DND-41 (cell line): Measurements from ENCODE around the gene RABL6.
"Not testable (repeated sequence)": the region's sequence is repeated elsewhere in the genome, so short reads cannot be mapped to it uniquely, and the experiment has no call there.

Experiments
- ATAC-seq: fragments of 200-7000 bp; cut with Tn5 transposase; 3 replicates; pipeline ENCODE4 v1.9.1; 2021; ENCODE audit warnings: low read depth; ENCODE audit not compliant: insufficient read depth
- DNase-seq: peaks from one replicate; pipeline ENCODE4 v3.0.0-alpha.2; 2020
- H2AFZ ChIP-seq: 2 replicates; pipeline ENCODE4 v1.6.0; 2012; ENCODE audit warnings: low read depth, low read length
- H3K27ac ChIP-seq: 2 replicates; pipeline ENCODE4 v1.5.1; 2012; ENCODE audit warnings: low read length, inconsistent platforms
- H3K27me3 ChIP-seq: fragments of 200-600 bp; sonication (generic); 2 replicates; pipeline ENCODE4 v1.6.0; 2012; ENCODE audit warnings: low read length, mild to moderate bottlenecking, inconsistent platforms; ENCODE audit not compliant: insufficient read depth, poor library complexity
- H3K36me3 ChIP-seq: 2 replicates; pipeline ENCODE4 v1.5.1; 2012; ENCODE audit warnings: low read length, inconsistent platforms; ENCODE audit not compliant: insufficient read depth
- H3K4me1 ChIP-seq: 2 replicates; pipeline ENCODE4 v1.5.1; 2012; ENCODE audit warnings: mild to moderate bottlenecking, low read length; ENCODE audit not compliant: insufficient read depth
- H3K4me2 ChIP-seq: 2 replicates; pipeline ENCODE4 v1.6.0; 2012; ENCODE audit warnings: mild to moderate bottlenecking, moderate library complexity, low read length, inconsistent platforms; ENCODE audit not compliant: insufficient read depth
- H3K4me3 ChIP-seq, 2 experiments: fragments of 200-600 bp in 1 of 2; shearing (Covaris generic) in 1 of 2; 2 replicates each; pipeline ENCODE4 v1.5.1; 2012 to 2016; ENCODE audit warnings: inconsistent platforms in 2 of 2, low read length in 2 of 2, mild to moderate bottlenecking in 2 of 2, low read depth in 1 of 2, moderate library complexity in 1 of 2
- H3K79me2 ChIP-seq: 2 replicates; pipeline ENCODE4 v1.6.0; 2012; ENCODE audit warnings: low read length, inconsistent platforms; ENCODE audit not compliant: insufficient read depth
- H3K9ac ChIP-seq: 2 replicates; pipeline ENCODE4 v1.6.0; 2012; ENCODE audit warnings: low read depth, mild to moderate bottlenecking, inconsistent platforms, low read length, moderate library complexity
- H3K9me3 ChIP-seq: 2 replicates; pipeline ENCODE4 v1.5.1; 2012; ENCODE audit warnings: low read length, moderate library complexity, mild to moderate bottlenecking, inconsistent platforms; ENCODE audit not compliant: insufficient read depth, severe bottlenecking
- H4K20me1 ChIP-seq: 2 replicates; pipeline ENCODE4 v1.6.0; 2012; ENCODE audit warnings: low read length; ENCODE audit not compliant: insufficient read depth
- EZH2 ChIP-seq: IDR thresholded peaks from 3 replicates; pipeline ENCODE4 v1.6.1; 2012; ENCODE audit warnings: borderline replicate concordance, low read depth, mild to moderate bottlenecking, moderate library complexity, low read length, inconsistent platforms; ENCODE audit not compliant: severe bottlenecking
- TF ChIP-seq, protein P1 (sequence below): IDR thresholded peaks from 2 replicates; pipeline ENCODE4 v1.5.1; 2012; ENCODE audit warnings: borderline replicate concordance, low read length, moderate library complexity, mild to moderate bottlenecking; ENCODE audit not compliant: poor library complexity, severe bottlenecking; ENCODE audit errors: extremely low read depth

RABL6 gene

DNA sequence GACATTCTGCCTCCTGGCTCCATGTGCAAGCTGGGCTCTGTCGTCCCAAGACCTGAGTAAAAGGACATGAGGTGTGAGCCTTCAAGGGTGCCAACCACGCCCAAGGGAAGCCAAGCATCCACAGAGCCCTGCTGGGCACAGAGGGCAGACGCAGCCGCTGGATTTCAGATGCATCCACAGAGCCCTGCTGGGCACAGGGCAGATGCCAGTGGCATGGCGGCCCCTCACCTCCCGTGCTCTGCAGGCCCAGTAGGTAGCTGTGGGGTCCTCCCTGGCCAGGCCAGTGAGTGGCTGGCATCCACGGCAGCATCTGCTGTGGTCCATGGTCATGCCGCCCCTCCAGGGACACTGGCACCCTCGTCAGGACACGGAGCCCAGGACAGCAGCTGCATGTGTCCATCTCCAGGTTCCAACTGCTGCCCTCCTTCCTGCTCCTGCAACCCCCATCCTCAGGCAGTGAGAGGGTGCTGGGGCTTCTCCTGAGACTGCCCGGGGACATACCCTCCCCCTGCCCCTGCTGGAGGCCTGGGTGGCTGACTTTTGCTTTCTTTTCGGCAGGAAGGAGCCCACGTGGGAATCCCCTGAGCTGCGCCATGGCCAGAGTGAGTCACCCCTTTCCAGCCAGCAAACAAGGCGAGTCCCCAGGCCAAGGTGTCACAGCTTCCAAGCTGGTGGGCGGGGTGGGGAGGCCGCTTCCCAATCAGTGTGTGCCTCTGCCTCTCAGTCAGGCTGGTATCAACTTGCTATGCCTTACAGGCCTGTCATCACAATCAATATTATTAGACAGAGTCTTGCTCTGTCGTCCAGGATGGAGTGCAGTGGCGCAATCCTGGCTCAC lies 74.6 kb downstream of the RABL6 start:
- Histone ChIP-seq H4K20me1 (peaks cover 6% of the 10 kb centered on the region), H3K4me3 (no peak overlapping the region), H3K9ac (no peak overlapping the region), H3K9me3 (no peaks in the 10 kb centered on the region), H3K27me3 (no peaks in the 10 kb centered on the region), H3K4me1 (peaks cover 14% of the 10 kb centered on the region), H3K27ac (no peak overlapping the region; the same call in 1 of the 2 replicates), H2AFZ (no peak overlapping the region), H3K79me2 (peaks cover 14% of the 10 kb centered on the region), H3K4me2 (no peak overlapping the region), H3K36me3 (peaks cover 10% of the 10 kb centered on the region; the same call in 1 of the 2 replicates)
- DNase-seq (peak; percentile 51), ATAC-seq (no peak)
- TF ChIP-seq, protein P1, sequence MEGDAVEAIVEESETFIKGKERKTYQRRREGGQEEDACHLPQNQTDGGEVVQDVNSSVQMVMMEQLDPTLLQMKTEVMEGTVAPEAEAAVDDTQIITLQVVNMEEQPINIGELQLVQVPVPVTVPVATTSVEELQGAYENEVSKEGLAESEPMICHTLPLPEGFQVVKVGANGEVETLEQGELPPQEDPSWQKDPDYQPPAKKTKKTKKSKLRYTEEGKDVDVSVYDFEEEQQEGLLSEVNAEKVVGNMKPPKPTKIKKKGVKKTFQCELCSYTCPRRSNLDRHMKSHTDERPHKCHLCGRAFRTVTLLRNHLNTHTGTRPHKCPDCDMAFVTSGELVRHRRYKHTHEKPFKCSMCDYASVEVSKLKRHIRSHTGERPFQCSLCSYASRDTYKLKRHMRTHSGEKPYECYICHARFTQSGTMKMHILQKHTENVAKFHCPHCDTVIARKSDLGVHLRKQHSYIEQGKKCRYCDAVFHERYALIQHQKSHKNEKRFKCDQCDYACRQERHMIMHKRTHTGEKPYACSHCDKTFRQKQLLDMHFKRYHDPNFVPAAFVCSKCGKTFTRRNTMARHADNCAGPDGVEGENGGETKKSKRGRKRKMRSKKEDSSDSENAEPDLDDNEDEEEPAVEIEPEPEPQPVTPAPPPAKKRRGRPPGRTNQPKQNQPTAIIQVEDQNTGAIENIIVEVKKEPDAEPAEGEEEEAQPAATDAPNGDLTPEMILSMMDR, result no peak
- TF ChIP-seq EZH2, result no peak

GRCh38 chr9:136882947-136883283 lies 75.2 kb downstream of the RABL6 start:
- H3K27me3 ChIP-seq, H3K27ac ChIP-seq, H3K9ac ChIP-seq, ATAC-seq, H2AFZ ChIP-seq, H3K9me3 ChIP-seq, H3K4me3 ChIP-seq, DNase-seq, H4K20me1 ChIP-seq, H3K36me3 ChIP-seq, H3K4me2 ChIP-seq: not testable (repeated sequence)
- Histone ChIP-seq H3K79me2 (peaks cover 20% of the 10 kb centered on the region), H3K4me1 (peaks cover 18% of the 10 kb centered on the region)

GRCh38 chr9:136883670-136884069 lies 75.9 kb downstream of the RABL6 start:
- H3K27ac ChIP-seq, ATAC-seq, H3K4me2 ChIP-seq, H2AFZ ChIP-seq, H3K4me3 ChIP-seq, H3K9ac ChIP-seq, H3K9me3 ChIP-seq, H3K27me3 ChIP-seq, DNase-seq: not testable (repeated sequence)
- H3K36me3 ChIP-seq, result peaks cover 15% of the 10 kb centered on the region
- peaks cover 24% of the 10 kb centered on the region for H3K4me1 ChIP-seq
- peaks cover 28% of the 10 kb centered on the region for H3K79me2 ChIP-seq
- H4K20me1 ChIP-seq, result peaks cover 13% of the 10 kb centered on the region

DNA sequence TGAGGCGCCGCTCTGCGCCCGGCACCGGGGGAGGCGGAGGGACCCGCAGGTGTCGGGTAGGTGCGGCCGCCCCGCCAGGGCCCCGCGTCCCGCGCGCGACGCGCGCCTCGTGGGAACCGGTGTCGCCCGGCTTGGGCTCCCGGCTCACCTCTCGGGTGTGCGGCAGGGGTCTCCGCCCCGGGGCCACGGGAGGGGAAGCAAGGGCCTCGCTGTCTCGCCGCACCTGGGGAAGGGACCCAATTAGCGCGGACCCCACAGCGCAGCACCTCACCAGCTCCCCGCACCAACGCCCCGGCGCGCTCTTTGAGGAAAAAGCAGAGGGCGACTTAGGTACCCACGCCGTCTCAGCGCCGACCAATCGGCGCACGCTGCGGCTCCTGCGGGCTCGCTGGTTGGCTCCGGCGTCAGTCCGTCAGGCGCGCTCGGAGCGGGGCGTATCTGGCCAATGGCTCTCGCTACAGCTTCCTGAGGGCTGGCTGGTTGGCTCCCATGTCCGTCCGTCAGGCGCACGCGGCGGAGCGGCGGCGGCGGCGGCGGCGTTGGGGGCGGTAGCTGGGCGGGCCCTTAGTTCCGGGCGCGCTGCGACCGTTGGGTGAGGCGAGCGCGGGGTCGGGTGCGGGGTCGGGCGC lies 78.3 kb downstream of the RABL6 start, which contains the start of gene TRAF2:
TRAF2 (plus strand) TSS at position 567 of the 629 bp plus-strand sequence. CDS start 12,225 bp downstream, outside the sequence.
- ATAC-seq, result peak; percentile 98
- peak within 1 kb of the TSS; percentile 89 for H3K27ac ChIP-seq
- H3K27me3 ChIP-seq, result no peaks in the 10 kb centered on the region
- H3K4me3 ChIP-seq, result peak within 1 kb of the TSS; percentile 82 to 94
- TF ChIP-seq, protein P1, result no peak
- TF ChIP-seq EZH2, result no peak
- peaks cover 28% of the 10 kb centered on the region for H3K4me1 ChIP-seq
- peaks cover 52% of the 10 kb centered on the region for H3K79me2 ChIP-seq
- H3K36me3 ChIP-seq, result peaks cover 32% of the 10 kb centered on the region
- peak within 1 kb of the TSS; percentile 88 for H3K4me2 ChIP-seq
- H3K9me3 ChIP-seq, result no peaks in the 10 kb centered on the region
- H4K20me1 ChIP-seq, result peaks cover 33% of the 10 kb centered on the region
- H2AFZ ChIP-seq, result peak within 1 kb of the TSS; percentile 86
- DNase-seq, result peak; percentile 99
- H3K9ac ChIP-seq, result peak within 1 kb of the TSS; percentile 99
